ENCODE measurements around the gene STC2.

The STC2 gene

DNA sequence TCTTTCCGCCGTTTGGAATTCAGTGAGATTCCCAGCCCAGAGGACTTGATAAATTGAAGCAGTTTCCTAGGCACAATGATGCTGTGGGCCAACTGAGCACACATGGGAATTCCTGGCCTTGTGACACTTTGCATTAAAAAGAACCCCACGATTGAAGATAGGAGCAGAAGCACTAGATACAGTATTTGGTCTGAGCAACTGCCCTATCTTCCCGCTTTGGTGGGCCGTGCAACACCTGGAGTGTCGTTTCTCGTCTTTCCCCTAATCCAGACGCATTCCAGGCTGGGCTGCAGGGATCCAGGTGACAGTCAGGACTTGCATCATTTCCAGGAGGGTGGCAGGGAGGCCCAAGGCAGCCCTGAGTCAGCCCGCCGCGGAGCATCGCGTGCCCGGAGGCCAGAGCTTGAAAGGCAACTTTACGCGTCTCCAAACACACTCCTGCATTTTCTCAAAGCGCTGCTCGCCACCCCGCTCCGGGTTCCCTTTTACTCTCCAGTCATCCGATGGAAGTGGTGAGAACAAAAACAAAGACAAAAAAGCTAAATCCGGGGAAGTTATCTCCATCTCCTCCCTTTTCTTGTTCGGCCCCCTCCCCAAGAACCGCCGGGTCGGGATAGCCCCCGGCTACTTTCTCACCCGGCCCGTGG, 753 bp upstream of the STC2 start:
- DNase-seq = no peak

DNA sequence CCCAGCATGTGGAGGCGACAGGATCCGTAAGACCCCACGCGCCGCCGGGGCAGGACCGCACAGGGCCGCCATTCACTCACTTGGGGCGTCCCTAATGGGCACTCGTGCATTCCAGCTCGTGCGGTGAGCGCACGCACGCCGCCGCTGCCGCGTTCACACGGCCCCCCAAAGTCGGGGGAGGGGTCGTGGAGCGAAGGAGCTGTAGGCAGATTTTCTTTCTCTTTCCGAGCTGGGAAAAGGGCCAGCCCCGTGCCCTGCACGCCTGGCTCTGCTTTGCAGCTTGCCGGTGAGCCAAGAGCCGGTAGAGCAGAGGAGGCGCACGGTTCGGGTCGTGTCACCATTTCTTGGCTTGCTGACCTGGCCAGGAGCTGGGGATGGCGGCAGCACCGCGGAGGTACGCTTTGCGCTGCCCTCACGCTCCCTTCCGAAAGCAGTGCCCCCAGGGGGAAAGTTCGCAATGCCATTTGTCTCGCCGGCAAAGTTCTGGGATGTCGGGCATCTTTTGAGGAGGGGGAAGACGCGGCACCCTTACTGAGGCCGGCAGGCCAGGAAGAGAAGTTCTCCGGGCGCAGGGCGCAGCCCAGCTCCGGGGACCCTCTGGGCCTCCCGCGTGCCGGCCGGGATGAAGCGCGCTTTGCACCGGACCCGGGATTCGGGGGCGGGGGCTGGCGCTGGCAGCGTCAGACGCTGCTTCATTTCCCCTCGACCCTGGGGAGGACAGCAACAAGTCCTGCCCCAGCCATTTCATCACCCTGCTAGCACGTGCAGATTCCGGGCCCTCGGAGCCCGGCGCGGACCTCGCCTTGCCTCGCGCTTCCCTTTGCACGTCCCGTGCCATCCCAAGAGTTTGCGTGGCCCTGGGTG, 898 bp downstream of the STC2 start:
- DNase-seq = no peak

GRCh38 chr5:173326501-173326960, 1.7 kb downstream of the STC2 start:
- DNase-seq = no peak

GRCh38 chr5:173325091-173325698, 3.0 kb downstream of the STC2 start:
- no peak for DNase-seq

- no peak for DNase-seq
Observed at GRCh38 chr5:173324115-173325001, 3.9 kb downstream of the STC2 start.

- DNase-seq = no peak
Observed at GRCh38 chr5:173323799-173324114, 4.5 kb downstream of the STC2 start.

DNA sequence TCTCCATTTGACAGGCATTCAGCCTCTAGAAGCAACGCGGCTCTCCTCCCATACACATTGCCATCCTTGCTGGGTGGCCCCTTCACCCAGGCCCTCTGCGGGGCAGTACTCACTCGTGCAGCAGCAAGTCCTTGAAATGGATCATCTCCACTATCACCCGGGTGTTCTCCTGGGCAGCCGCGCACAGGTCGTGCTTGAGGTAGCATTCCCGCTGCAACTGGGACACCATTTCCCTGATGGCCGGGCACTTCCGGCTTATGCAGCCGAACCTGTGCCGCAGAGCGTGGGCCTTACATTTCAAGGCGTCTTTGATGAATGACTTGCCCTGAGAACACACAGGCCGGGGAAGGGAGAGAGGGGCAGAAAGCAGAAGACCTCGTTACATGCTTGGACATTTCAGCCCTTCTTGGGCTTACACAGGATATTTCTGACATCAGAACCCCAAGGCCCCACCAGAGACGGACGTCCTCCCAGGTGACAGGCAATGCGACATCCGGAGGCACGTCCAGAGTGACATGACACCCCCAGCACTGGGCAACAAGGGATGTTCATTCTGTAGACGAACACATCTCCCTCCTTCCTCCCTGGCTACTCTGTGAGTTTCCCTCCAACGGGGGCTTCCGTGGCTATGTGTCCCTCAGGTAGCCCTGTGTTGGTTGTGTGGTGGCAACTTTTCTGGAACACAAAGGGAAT, 5.0 kb downstream of the STC2 start:
- DNase-seq = no peak

GRCh38 chr5:173321886-173322285, 6.3 kb downstream of the STC2 start:
- no peak for DNase-seq

GRCh38 chr5:173320259-173320658, 8.0 kb downstream of the STC2 start:
- DNase-seq = no peak

DNA sequence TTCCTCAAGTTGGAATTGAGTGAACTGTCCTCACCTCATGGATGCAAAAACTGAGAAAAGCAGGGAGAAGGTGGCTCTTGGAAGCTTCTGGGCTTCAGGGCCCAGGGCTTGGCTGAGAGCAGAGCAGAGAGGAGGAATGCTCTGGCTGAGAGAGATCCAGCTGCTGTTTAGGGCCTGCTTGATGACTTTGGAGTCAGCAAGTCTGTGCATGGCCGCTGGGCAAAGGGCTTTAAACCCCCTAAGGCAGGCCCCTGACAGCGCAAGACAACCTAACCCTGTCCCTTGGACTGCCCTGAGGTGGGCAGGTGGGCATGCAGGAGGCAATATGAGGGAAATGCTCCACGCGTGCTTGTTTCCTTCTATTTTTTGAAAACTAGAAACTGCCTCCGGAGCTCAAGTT, 8.6 kb downstream of the STC2 start:
- DNase-seq = no peak

GRCh38 chr5:173318881-173319620, 9.2 kb downstream of the STC2 start:
- no peak for DNase-seq

- DNase-seq = no peak
Observed at GRCh38 chr5:173318330-173318729, 9.9 kb downstream of the STC2 start.

DNA sequence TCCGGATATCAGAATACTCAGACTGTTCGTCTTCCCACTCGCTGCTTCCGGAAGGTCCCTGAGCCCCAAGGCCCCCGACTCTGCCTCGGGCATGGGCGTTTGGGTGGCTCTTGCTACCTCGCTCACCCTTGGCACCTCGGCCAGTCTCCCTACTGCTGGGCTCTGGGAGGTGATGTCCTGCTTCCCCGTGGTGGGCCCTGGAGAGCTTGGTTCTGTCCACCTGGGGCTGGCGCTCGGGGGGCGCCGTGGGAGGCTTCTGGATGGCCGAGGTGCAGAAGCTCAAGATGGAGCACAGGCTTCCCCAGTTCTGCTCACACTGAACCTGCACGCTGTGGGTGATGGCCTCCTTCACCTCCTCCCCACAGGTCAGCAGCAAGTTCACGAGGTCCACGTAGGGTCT, 10.4 kb downstream of the STC2 start:
- DNase-seq = no peak

DNA sequence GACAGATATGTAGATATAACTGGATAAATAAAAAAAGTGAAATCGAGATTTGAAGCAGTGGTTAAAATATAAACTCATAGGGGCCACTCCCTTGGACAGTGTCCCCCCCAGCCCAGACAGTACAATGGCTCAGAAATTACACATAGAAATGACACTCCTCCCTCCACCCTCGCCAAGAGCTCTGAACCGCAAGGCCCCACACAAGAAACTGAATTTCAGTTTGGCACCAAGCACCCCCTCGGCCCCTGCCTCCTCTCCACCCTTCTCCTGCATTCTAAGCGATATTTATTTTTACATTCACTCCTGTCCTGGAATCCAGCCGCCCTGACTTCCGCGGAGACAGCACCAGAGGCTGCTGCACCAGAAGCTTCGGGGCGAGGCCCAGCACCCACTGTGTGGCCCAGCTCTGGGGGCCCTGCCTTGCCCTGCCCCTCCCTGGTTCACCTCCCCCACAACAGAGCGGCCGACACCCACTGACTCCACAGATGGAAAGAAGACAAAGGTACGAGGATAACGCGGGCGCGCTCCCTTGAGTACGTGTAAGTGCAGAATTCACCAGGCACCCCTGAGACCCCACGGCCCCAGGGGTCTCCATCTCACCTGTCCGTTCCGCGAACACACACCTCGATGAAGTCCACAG, 11.0 kb downstream of the STC2 start:
- DNase-seq = no peak

DNA sequence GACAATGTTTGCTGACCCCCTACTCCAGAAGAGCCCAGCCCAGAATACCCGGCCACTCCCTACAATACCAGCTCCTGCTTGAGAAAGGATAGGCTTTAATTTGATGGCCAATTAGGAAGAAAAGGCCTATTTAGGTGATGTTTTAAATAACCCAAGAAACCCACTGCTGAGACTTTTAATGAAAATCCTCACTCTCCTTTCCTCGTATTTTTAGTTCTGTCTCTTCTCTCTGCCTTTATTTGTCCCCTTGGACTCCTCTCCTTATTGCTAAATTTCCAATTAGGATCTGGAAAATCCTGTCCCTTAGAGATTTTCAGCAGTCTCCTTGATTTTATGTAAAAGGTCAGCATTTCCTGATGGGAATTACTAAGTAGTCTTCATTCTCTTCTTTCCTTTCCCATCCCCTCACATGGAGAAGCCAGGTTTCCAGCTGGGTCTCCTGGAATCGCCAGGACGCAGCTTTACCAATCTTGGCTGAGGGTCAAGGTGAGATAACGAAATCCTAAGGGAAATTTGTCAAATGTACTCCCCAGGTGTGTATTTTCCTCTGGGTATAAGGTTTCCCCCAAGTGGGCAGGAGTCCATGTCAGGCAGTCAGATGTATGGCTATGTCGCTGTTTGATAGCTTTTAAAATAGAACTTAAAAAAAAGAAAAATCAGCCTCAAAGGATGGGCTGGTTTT, 11.7 kb downstream of the STC2 start:
- DNase-seq = no peak

DNA sequence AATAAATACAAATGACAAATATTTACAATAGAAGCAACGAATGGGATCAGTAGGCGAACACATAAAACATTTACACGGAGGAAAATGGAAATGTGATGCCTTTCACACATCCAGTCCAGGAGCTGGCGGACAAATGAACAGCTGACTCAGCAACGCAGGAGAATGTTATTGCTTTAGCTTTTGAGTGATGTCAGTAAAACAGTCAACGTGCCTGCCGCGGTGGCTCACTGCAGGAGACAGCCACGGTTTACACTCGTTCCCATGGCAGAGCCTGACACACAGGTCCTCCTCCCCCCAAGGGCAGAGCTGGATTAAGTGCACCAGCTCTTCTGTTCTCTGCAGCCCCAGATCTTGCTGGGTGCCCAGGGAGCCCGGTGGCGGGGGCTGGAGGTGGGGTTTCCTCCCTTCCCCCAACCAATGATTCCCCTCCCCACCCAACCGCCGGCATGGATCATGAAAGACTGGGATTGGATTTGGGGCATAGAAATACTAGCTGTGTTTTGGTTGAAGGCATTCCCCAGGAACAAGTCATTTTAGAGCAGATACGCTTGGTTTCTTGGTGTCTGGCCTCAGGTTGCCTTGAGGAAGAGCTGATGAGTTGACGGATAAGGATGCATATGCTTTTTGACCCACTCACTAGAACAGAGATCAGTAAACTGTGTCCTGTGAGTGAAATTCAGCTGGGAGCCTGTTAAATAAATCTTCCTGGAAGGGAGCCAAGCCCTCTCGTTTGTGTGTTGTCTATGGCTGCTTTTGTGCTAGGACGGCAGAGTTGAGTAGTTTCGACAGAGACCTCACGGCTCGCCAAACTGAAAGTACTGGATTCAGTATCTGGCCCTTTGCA, 12.5 kb downstream of the STC2 start:
- no peak for DNase-seq

DNA sequence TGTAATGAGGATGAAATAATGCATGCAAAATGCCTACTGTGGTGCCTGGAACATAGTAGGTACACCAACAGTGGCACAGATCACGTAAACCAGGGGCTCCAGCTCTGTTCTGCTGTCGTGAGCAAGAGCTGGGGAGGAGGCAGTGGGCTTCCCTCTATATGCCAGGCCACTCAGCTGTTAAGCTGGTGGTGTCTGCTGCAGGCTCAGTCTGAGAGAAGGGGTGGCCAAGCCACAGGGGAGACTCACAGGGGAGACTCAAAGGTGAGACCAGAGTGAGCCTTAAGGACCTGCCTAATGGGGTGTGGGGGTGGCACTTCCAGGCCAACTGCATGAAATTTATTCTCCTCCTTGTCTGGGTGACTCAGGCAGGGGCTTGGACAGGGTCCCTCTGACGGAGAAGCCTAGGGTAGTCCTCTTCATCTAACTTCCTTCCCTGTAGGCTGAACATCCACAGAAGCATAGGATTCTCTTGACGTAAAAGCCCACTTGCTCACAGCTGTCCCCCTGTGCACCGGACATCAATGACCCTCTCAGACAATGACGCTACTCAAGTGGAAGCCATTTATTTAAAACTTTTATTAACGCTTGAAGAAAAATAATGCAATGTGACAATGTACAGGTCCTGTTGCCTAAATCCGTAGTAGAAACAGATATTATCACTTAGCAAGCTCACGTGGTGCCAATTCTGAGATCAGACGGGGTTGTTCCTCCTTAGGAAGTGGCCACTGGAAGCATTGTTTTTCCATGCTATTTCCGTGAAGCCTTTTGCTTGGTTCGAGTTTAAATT, 13.9 kb downstream of the STC2 start:
- no peak for DNase-seq

DNA sequence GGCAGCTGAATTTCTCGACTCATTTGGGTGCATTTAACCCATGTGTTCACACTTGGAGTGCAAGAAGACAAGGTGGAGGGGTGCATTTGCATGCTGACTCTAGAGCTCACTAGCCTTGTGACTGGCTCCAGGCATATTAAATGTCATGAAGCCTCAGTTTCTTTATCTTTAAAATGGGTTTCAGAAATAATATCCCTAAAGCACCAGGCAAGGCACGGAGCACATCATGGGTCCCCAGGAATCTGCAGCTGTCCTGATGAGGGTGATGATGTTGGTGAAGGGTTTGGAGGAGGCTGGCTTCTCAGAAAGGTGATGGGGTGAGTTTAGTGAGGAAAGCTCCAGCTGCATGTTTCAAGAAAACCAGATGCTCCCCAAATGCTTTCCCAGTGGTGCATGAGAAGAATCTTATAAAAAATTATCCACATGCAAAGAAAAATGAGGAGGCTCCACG, 14.8 kb downstream of the STC2 start:
- no peak for DNase-seq

GRCh38 chr5:173312821-173313220, 15.4 kb downstream of the STC2 start:
- DNase-seq = no peak
